ENCODE results near the gene ZNF367.

Gene ZNF367

DNA sequence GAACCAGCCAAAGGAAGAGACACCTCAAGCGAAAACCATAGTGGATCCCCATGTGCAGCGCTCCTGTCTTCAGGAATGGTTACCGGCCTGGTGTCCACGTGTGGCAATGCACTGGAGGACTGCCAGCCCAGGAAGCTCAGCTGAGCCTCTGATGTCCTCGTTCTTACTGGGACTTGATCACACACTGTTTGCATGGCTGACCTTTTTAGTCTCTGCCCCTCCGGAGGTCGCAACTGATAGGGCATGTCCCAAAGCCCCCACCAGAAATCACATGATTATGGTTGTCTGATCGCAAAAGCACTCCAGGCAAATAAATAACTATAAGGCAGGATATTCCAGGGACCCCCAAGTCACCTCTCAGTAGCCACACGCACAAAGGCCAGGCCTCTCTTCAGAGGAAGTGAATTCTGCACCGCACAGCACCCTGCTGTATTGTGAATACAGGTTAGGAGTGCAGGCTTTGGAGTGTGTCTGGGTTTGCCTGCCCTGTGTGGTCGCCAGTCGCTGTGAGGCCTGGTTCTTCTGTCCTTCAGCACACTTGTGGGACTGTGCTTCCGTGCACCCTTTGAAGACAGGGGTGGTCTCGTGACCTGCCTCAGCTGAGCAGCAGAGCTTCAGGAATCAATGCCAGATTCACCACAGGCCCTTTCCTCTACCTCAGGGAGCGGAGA is 18.4 kb upstream of the ZNF367 start:
- no peak for DNase-seq

DNA sequence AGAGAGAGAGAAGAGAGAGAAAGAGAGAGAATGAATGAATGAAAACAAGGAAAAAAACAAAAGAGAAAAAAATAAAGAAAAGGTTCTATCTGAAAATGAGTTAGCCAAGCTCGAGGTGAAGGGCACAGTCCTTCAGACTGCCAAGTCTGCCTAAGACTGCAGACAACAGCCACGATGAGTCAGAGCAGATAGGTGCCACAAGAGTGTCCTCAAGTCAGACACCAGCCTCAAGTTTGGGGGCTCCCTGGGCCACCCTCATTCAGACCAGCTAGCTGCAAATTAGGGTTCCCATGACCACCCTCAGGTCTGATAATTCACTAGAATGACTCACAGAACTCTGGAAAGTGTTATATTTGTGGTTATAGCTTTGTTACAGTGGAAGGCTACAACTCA is 17.9 kb upstream of the ZNF367 start:
- DNase-seq = no peak

DNA sequence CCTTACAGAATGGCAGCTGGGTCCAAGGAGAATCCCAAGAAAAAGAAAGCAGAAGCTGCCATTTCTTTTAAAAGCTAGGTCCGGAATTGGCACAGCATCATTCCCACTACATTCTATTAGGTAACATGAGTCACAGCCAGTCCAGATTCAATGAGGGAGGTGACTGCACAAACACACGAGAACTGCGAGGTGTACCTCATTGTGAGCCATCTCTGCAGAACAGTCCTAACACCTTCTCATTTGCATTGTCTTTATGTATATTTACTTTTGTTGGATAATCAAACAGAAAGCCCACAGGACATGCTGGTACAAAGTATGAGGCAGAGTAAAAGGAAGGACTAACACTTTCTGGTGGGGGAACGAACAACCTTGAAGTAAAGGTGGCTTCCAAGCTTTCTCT is 17.2 kb upstream of the ZNF367 start:
- no peak for DNase-seq

- DNase-seq = no peak
Observed at GRCh38 chr9:96430377-96430776, 12.2 kb upstream of the ZNF367 start.

DNA sequence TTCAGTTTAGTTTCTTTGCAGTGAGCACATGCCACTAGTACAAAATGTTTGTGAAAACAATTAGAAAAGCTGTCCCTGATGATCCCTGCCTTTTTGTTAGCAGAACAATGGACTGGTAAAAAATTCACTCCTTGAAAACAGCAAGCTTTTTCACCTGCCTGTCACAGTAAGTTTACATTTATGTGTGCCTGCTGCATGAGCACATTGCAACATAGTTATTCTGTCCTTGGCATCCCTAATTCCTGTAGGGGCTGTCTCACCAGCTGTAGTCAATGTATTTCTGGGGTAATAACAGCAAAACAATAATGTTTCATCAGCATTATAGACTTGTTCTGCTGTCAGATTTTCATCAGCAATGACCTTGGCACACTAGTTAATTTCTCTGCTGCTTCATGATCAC is 11.6 kb upstream of the ZNF367 start:
- DNase-seq = no peak

- DNase-seq = no peak
Observed at GRCh38 chr9:96425500-96426169, 7.5 kb upstream of the ZNF367 start.

DNA sequence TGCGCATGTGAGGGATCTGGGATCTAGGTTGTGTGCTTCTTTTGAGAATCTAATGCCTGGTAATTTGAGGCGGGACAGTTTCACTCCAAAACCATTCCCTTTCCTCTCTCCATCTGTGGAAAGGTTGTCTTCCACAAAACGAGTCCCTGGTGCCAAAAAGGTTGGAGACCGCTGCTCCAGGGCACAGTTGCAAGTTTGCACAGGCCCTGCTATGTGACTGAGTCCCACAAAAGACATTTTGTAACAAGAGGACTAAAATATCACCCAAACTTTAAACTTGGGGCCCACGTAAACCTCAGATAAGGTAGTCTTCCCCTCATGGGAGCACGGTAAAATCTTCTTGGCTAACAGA is 5.8 kb upstream of the ZNF367 start:
- DNase-seq = no peak

DNA sequence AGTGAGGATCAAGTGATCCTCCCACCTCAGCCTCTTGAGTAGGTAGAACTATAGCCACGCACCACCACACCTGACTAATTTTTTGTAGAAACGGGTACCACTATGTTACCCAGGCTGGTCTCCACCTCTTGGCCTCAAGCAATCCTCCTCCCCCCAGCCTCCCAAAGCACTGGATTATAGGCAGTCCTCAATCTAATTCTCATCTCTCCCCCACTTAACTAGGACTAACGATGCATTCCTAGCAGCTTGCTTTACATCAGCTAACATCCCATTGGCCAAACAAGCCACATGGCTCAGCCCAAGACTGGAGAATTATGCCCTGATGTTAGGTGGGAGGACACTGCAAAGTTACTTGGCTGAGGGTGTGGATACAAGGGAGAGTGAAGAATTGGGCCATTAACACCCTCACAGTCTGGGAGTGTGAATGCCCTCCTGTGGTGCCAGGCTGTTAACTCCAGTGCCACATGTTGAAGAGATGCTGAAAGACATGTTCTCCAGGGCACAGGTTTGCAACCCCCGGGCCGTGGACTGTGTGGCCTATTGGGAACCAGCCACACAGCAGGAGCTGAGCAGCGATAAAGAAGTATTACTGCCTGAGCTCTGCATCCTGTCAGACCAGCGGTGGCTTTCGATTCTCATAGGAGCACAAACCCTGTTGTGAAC is 5.3 kb upstream of the ZNF367 start:
- DNase-seq = no peak

DNA sequence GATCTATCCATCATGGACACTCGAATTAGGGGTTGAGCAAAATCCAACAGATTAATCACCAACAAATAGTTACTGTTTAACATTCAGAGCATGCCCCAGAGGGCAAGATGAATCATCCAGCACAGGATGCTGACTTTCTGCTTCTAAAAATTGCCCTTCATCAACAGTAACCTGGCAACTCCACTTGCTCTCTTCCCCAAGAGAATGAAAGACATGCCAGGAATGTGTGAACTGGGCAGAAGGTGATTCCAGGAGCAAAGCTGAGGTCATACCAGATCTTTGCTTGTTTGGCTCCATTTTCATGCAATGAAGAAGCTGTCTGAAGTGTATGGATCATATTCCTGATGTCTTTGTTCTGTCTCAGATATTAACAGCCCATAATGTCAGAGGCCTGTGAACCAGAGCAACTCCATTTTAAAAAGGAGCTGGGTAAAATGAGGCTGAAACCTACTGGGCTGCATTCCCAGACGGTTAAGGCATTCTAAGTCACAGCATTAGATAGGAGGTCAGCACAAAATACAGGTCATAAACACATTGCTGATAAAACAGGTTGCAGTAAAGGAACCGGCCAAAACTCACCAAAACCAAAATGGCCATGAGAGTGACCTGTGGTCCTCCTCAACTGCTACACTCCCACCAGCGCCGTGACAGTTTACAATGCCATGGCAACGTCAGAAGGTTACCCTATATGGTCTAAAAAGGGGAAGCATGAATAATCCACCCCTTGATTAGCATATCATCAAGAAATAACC is 2.5 kb upstream of the ZNF367 start:
- no peak for DNase-seq

GRCh38 chr9:96419691-96419969 is 1.5 kb upstream of the ZNF367 start:
- DNase-seq = no peak

- peak; percentile 63 for DNase-seq
Observed at GRCh38 chr9:96418920-96419690, 935 bp upstream of the ZNF367 start.

DNA sequence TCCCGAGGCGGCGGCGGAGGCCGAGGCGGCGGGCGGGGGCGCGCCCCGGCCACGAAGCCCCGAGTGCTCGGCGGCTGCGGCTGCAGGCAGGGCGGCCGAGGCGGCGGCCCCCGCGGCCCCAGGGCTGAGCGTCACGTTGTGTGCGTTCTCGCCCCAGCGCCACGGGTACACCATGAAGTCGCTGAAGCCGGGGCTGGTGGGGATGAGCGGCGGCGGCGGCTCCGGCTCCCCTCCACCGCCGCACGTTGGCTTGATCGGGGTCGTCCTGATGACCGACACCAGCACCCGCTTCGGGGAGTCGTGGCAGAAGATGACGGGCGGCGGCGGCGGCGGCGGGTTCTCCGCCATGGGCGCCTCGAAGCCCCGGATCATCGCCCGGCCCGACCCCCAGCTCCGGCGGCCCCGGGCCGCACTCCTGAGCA is 498 bp downstream of the ZNF367 start:
- DNase-seq = no peak

DNA sequence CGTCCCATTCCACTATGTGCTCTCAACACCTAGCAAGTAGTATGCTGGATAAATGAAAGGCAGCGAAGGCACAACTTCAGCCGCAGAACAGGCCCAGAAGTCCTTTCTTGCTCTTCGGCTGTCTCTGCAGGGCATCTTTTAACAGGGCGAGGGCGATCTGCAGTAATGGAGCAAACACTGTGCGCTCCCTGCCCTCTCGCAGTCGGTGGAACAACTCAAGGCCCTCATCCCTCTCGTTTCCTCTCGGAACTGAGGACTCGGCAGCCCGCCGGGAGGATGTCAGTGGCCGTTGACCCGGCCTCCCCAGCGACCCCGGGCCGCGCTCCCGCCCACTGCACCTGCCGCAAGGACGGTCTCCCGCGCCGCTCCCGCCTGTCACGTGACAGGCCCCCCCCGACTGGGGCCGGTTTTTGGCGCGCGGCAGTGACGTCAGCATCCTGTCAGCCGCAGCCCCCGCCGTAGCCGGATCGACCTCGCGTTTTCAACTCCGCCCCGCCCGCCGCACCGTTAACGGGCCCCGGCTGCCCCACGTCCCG is 1.1 kb downstream of the ZNF367 start:
- peak; percentile 70 for DNase-seq

GRCh38 chr9:96413302-96414221 is 4.6 kb downstream of the ZNF367 start:
- peak; percentile 41 for DNase-seq

DNA sequence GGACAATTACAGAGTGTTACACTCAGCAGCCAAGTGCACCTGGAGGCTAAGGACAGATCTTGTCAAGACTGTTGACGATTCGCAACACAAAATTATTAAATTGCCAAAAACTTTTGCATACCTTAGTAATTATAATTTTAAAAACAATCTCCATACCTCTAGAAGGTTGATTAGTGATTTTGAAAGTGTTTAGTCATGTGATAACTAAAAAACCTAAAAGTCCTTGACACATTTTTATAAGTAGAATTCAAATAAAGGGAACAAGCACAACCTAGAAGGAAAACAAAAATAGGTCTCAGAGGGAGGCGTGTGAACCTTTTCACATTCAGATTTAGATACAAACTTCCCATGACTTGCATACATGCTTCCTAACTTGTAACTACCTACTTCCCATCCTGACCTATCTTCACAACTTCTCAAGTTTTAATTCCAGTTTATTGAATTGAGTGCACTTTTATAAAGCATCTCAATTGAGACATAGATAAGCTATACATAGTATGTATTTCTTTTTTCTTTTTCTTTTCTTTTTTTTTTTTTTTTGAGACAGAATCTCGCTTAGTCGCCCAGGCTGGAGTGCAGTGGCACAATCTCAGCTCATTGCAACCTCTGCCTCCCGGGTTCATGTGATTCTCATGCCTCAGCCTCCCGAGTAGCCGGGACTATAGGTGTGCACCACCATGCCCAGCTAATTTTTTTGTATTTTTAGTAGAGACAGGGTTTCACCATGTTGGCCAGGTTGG is 5.8 kb downstream of the ZNF367 start:
- DNase-seq = no peak

DNA sequence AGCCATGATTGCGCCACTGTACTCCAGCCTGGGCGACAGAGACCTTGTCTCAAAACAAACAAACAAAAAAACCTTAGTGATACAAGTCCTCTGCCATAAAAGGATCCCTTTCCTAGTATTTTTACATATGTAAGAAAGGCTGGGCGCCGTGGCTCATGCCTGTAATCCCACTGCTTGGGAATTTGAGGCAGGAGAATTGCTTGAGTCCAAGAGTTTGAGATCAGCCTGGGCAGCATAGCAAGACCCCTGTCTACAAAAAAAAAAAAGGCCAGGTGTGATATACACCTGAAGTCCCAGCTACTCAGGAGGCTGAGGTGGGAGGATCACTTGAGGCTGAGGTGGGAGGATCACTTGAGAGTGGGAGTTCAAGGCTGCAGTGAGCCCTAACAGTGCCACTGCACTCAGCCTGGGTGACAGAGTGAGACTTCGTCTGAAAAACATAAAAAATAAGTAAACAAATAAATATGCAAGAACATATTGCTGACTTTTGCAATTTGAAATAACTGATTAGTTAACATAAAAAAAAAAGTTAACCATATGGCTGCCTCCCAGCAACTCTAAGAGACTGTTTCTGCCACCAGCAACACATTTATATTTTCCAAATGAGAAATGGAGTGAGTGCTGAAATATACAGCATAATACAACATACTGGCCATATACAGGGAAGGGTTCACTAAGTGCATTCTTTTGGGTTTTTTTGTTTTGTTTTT is 6.9 kb downstream of the ZNF367 start:
- DNase-seq = no peak

- DNase-seq = no peak
Observed at GRCh38 chr9:96408409-96409280, 9.5 kb downstream of the ZNF367 start.

DNA sequence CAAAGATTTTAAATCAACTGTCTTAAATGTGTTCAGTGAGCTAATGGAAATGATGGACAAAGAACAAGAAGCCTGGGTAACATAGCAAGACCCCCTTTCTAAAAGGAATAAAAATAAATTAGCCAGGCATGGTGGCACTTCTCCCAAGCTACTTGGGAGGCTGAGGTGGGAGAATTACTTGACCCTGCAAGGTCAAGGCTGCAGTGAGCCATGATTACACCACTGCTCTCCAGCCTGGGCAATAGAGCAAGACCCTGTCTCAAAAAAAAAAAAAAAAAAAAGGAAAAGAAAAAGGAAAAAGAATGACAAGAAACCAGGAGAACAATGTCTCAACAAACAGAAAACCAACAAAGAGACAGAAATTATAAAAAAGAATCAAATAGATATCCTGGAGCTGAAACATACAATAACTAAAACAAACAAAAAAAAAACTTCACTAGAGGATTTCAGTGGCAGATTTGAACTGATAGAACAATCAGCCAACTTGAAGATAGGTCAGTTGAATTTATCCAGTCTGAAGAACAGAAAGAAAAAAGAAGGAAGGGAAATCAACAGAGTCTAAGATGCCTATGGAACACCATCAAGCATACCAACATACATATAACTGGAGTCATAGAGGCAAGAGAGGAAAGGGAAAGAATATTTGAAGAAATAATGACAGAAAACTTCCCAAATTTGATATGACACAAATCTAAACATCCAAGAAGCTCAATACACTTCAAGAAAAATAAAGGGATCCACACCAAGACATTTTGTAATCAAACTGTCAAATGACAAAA is 17.8 kb downstream of the ZNF367 start:
- DNase-seq = no peak

- DNase-seq = no peak
Observed at GRCh38 chr9:96399325-96399633, 18.9 kb downstream of the ZNF367 start.

Measured in NCI-H2227 treated with DMSO at 0.1 percent for 48 hours (cell line).